ENCODE measurements around the gene SNCG. TPM values are rescaled to one million over a fixed set of nuclear protein-coding genes. Genes with fewer than 3 reads are reported as not detected.

Gene SNCG
- total and polyA plus RNA-seq, 2 of the 8 experiments (the other 6 are each of a cell fraction or from before 2014, with no cell fraction given), result 4.4 to 12.2 TPM

- H3K14ac ChIP-seq (ENCODE audit: insufficient read length), result no peak overlapping the region
- peaks cover 14 to 32% (median 27%) of the 10 kb centered on the region in 4 experiments for H3K4me1 ChIP-seq (replicated peaks in 1 of 4; ENCODE audit: control insufficient read depth in 3 of 4, insufficient read depth in 4 of 4, low read length in 3 of 4)
- H3K18ac ChIP-seq (ENCODE audit: extremely low read depth, low read length), result no peak overlapping the region
- H2BK5ac ChIP-seq (ENCODE audit: low read depth, low read length), result 0 out of 2 replicates have a peak overlapping the region, but pooled peaks have one; percentile 18
- FAIRE-seq (no peak), DNase-seq (ENCODE audit: low read depth in 1 of 2, low spot score in 2 of 2) (no peak)
- peaks cover 3 to 9% of the 10 kb centered on the region in 2 experiments for H3K9me3 ChIP-seq (ENCODE audit: insufficient read depth in 2 of 2, low read depth in 1 of 2, low read length in 1 of 2)
- no peak overlapping the region for H4K5ac ChIP-seq (ENCODE audit: insufficient read length, low read depth, low read length)
- WGBS, 2 experiments (ENCODE audit: extremely low coverage in 1 of 2, insufficient coverage in 1 of 2, insufficient read length in 1 of 2, insufficient replicate concordance in 2 of 2, low coverage in 1 of 2, low lambda C conversion rate in 2 of 2, missing lambda C conversion rate in 1 of 2), result 91% methylated on average over 7 of the region's 7 CpGs; no CpG with 5 or more reads in 1 of the 2 experiments
- no peak overlapping the region for H3K4ac ChIP-seq (replicated peaks; ENCODE audit: insufficient read length, low read depth, low read length)
- H3K9ac ChIP-seq (replicated peaks in 1 of 4; ENCODE audit: extremely low read depth in 1 of 4, low read depth in 3 of 4, low read length in 3 of 4), result no peak overlapping the region
- no peak overlapping the region; the same call in 1 of the 2 replicates for H2BK12ac ChIP-seq (ENCODE audit: low read depth, low read length)
- no peak overlapping the region for H3K56ac ChIP-seq (replicated peaks; ENCODE audit: insufficient read length, low read depth, low read length)
- H4K91ac ChIP-seq (replicated peaks; ENCODE audit: insufficient read length, low read length), result no peak overlapping the region
- no peak overlapping the region for H2AFZ ChIP-seq (ENCODE audit: low read length)
- H2BK120ac ChIP-seq (replicated peaks; ENCODE audit: low read depth, low read length), result no peak overlapping the region
- H4K8ac ChIP-seq (ENCODE audit: extremely low read depth, insufficient read depth, low read length), result no peak overlapping the region
- no peak overlapping the region for H3K4me3 ChIP-seq (ENCODE audit: extremely low read depth in 1 of 4, insufficient read depth in 2 of 4, low read depth in 3 of 4, low read length in 4 of 4)
- H3K36me3 ChIP-seq (ENCODE audit: control insufficient read depth in 2 of 4, insufficient read depth in 4 of 4, low read length in 3 of 4), result no peaks in the 10 kb centered on the region
- no peaks in the 10 kb centered on the region for H3K27me3 ChIP-seq (replicated peaks in 1 of 4; ENCODE audit: control insufficient read depth in 3 of 4, extremely low read depth in 1 of 4, insufficient read depth in 3 of 4, low read length in 3 of 4)
- H2AK5ac ChIP-seq (ENCODE audit: low read depth, low read length), result no peak overlapping the region
- H3K79me2 ChIP-seq (ENCODE audit: control insufficient read depth in 1 of 2, insufficient read depth in 2 of 2, low read length in 2 of 2), result no peaks in the 10 kb centered on the region
- H3K23me2 ChIP-seq (ENCODE audit: low read depth, low read length), result no peaks in the 10 kb centered on the region
- no peak overlapping the region for H3K27ac ChIP-seq (ENCODE audit: low read depth, low read length)
- H3K23ac ChIP-seq (ENCODE audit: insufficient read length), result no peak overlapping the region
- CTCF ChIA-PET (ENCODE audit: partially characterized antibody), result interaction anchor here (22.5 to 26.4 kb wide), 2 partner anchors 5 to 8 kb away, joined by 975 read pairs; partner anchors contain the start of genes ADIRF, MMRN2 and SNCG
- POLR2A ChIA-PET (ENCODE audit: partially characterized antibody), result interaction anchor here (1.2 kb wide), 1 partner anchor 14 kb away, joined by 4 read pairs; no protein-coding TSS in a partner anchor
- peak overlapping the region; percentile 98; the same call in 1 of the 2 replicates for H2BK20ac ChIP-seq (ENCODE audit: low read length)
- H4K20me1 ChIP-seq (replicated peaks in 1 of 2; ENCODE audit: control insufficient read depth in 1 of 2, insufficient read depth in 2 of 2, low read length in 2 of 2), result no peaks in the 10 kb centered on the region
- H3K79me1 ChIP-seq (ENCODE audit: low read depth, low read length), result no peaks in the 10 kb centered on the region
- H3K4me2 ChIP-seq (ENCODE audit: insufficient read depth in 1 of 2, low read depth in 2 of 2, low read length in 2 of 2), result no peak overlapping the region
- no peak overlapping the region for H2BK15ac ChIP-seq (ENCODE audit: low read length)
- TF ChIP-seq MAX (IDR thresholded peaks at IDR 0.05) (no peak), PHF8 (conservative IDR thresholded peaks at IDR 0.05; ENCODE audit: low read depth, low read length) (no peak), SIN3A (conservative IDR thresholded peaks at IDR 0.05 in 1 of 2, IDR thresholded peaks at IDR 0.05 in 1 of 2; ENCODE audit: low read depth in 1 of 2, low read length in 2 of 2) (no peak), GABPA (IDR thresholded peaks at IDR 0.05; ENCODE audit: borderline replicate concordance, insufficient read depth, low read length) (no peak), HDAC6 (IDR thresholded peaks at IDR 0.05; ENCODE audit: low read depth, low read length) (no peak), CTCF (IDR thresholded peaks at IDR 0.05; ENCODE audit: control extremely low read depth in 1 of 3, insufficient read depth in 1 of 3, low read depth in 1 of 3, low read length in 3 of 3) (no peak)
These were observed 6.3 kb upstream of the SNCG start for GRCh38 chr10:86952106-86952505.

Measured in H1 (cell line).